Lung (tissue), 12 donors: Measurements from ENCODE around the gene ENSA. TPM values are rescaled to one million over a fixed set of nuclear protein-coding genes. Genes with fewer than 3 reads are reported as not detected.
"Not testable (repeated sequence)": the region's sequence is repeated elsewhere in the genome, so short reads cannot be mapped to it uniquely, and the experiment has no call there.

Experiments used
- ATAC-seq: fragments of 200-7000 bp; cut with Tn5 transposase; one replicate; pipeline ENCODE4 v1.9.1; 2020; ENCODE audit warnings: moderate number of reproducible peaks; ENCODE audit not compliant: insufficient read depth, low FRiP score
- DNase-seq, 3 donors: peaks; one replicate each; pipeline ENCODE4 v3.0.0-alpha.2; 2013 to 2017
- H3K27ac ChIP-seq, 2 donors: one replicate each; pipeline ENCODE4 v1.5.1; 2013; ENCODE audit warnings: mild to moderate bottlenecking in 2 of 2, moderate library complexity in 2 of 2, control low read depth in 1 of 2, inconsistent platforms in 1 of 2, low read depth in 1 of 2, low read length in 1 of 2
- H3K27me3 ChIP-seq, 3 donors: one replicate each; pipeline ENCODE4 v1.5.1; 2013; ENCODE audit warnings: low read length in 2 of 3; ENCODE audit not compliant: control insufficient read depth in 3 of 3, insufficient read depth in 3 of 3
- H3K36me3 ChIP-seq, 4 donors: one replicate each; pipeline ENCODE4 v1.5.1; 2013; ENCODE audit warnings: low read length in 4 of 4, mild to moderate bottlenecking in 1 of 4, moderate library complexity in 1 of 4; ENCODE audit not compliant: control insufficient read depth in 4 of 4, insufficient read depth in 4 of 4
- H3K4me1 ChIP-seq, 5 donors: one replicate each; pipeline ENCODE4 v1.5.1; 2013; ENCODE audit warnings: low read length in 5 of 5, mild to moderate bottlenecking in 2 of 5, moderate library complexity in 1 of 5; ENCODE audit not compliant: control insufficient read depth in 5 of 5, insufficient read depth in 5 of 5
- H3K4me3 ChIP-seq: one replicate; pipeline ENCODE4 v1.5.1; 2013; ENCODE audit warnings: mild to moderate bottlenecking, control low read depth, moderate library complexity
- H3K9ac ChIP-seq, 2 donors: one replicate each; pipeline ENCODE4 v1.5.1; 2013; ENCODE audit warnings: low read length in 2 of 2, control low read depth in 1 of 2; ENCODE audit not compliant: insufficient read depth in 1 of 2
- H3K9me3 ChIP-seq, 4 donors: one replicate each; pipeline ENCODE4 v1.5.1; 2013; ENCODE audit warnings: low read length in 3 of 4, mild to moderate bottlenecking in 1 of 4, moderate library complexity in 1 of 4; ENCODE audit not compliant: control insufficient read depth in 4 of 4, insufficient read depth in 3 of 4
- CTCF ChIP-seq: IDR thresholded peaks from 2 replicates; pipeline ENCODE4 v1.5.1; 2012; ENCODE audit warnings: mild to moderate bottlenecking; ENCODE audit errors: control extremely low read depth, extremely low read depth
- WGBS, 2 donors: extraction: QIAGEN DNeasy Blood & Tissue Kit; methylation state at CpG; one replicate each; pipeline ENCODE4 v1.1.7; 2013; 5-methylcytosine and 5-hydroxymethylcytosine counted together
- polyA plus RNA-seq, 2 donors: library from polyadenylated mRNA; stranded (reverse); fragments of 200-250 nt; gene quantifications; one replicate each; pipeline ENCODE4 v1.2.1, GENCODE V29; 2013
- total RNA-seq, 2 donors: library from RNA; depleted of rRNA in 1 of 2; stranded (reverse); fragments of >200 nt in 1 of 2; gene quantifications; one replicate each; pipeline ENCODE4 v1.2.1, GENCODE V29; 2014 to 2021
- donor health status: control.
- donor health status: control.
- donor health status: Bipolar disorder and iron deficiency.
- donor health status: healthy.
- donor health status: DM: yes; HTN: yes; CAD: no.

The ENSA gene
- total and polyA plus RNA-seq, 4 donors = 133 to 245 (median 158) TPM

- Histone ChIP-seq H3K4me1 (peaks cover 0 to 10% (median 4%) of the 10 kb centered on the region in 5 donors), H3K27me3 (no peaks in the 10 kb centered on the region), H3K9me3 (no peaks in the 10 kb centered on the region), H3K36me3 (peaks cover 0 to 5% (median 0%) of the 10 kb centered on the region in 4 donors), H3K27ac (no peak overlapping the region), H3K4me3 (no peak overlapping the region), H3K9ac (no peak overlapping the region)
- ATAC-seq (no peak), DNase-seq (no peak)
- no peak for TF ChIP-seq CTCF
Observed at GRCh38 chr1:150601540-150601939, 27.9 kb downstream of the ENSA start.

- H3K9me3 ChIP-seq, H3K4me3 ChIP-seq, H3K36me3 ChIP-seq, DNase-seq, H3K4me1 ChIP-seq, H3K27ac ChIP-seq, ATAC-seq, H3K9ac ChIP-seq, H3K27me3 ChIP-seq: not testable (repeated sequence)
- WGBS, 2 donors = 85 to 95% methylated on average over 4 of the region's 4 CpGs
Observed at GRCh38 chr1:150598346-150598745, 31.1 kb downstream of the ENSA start.

- Histone ChIP-seq H3K4me3 (no peak overlapping the region), H3K4me1 (peaks cover 0 to 4% (median 0%) of the 10 kb centered on the region in 5 donors), H3K9ac (no peak overlapping the region), H3K27me3 (no peaks in the 10 kb centered on the region), H3K36me3 (peaks cover 0 to 4% (median 0%) of the 10 kb centered on the region in 4 donors), H3K9me3 (no peaks in the 10 kb centered on the region), H3K27ac (no peak overlapping the region)
- no peak for ATAC-seq
- TF ChIP-seq CTCF = no peak
- WGBS, 2 donors = 63 to 83% methylated on average over 3 of the region's 3 CpGs
- peak in 2 of 3 donors; percentile 16 to 19 for DNase-seq
Observed at GRCh38 chr1:150596976-150597375, 32.4 kb downstream of the ENSA start.

- no peak for DNase-seq
- H3K4me3 ChIP-seq = no peak overlapping the region
- H3K27me3 ChIP-seq = no peaks in the 10 kb centered on the region
- peaks cover 0 to 4% (median 0%) of the 10 kb centered on the region in 4 donors for H3K36me3 ChIP-seq
- ATAC-seq = no peak
- H3K9me3 ChIP-seq = no peaks in the 10 kb centered on the region
- peaks cover 0 to 4% (median 0%) of the 10 kb centered on the region in 5 donors for H3K4me1 ChIP-seq
- 92 to 94% methylated on average over 7 of the region's 7 CpGs for WGBS, 2 donors
- H3K27ac ChIP-seq = no peak overlapping the region
- no peak overlapping the region for H3K9ac ChIP-seq
- no peak for TF ChIP-seq CTCF
Observed at GRCh38 chr1:150596095-150596892, 33.1 kb downstream of the ENSA start.
